GM21737 (cell line): ENCODE data around the gene LCE2C.
"Not testable (repeated sequence)": the region's sequence is repeated elsewhere in the genome, so short reads cannot be mapped to it uniquely, and the experiment has no call there.

ENCODE experiments used
- ATAC-seq: cut with Tn5 transposase; IDR thresholded peaks from one replicate; pipeline ENCODE4 v1.9.1; 2021; ENCODE audit warnings: mild to moderate bottlenecking, moderate library complexity; ENCODE audit not compliant: unreplicated experiment

The LCE2C gene

DNA sequence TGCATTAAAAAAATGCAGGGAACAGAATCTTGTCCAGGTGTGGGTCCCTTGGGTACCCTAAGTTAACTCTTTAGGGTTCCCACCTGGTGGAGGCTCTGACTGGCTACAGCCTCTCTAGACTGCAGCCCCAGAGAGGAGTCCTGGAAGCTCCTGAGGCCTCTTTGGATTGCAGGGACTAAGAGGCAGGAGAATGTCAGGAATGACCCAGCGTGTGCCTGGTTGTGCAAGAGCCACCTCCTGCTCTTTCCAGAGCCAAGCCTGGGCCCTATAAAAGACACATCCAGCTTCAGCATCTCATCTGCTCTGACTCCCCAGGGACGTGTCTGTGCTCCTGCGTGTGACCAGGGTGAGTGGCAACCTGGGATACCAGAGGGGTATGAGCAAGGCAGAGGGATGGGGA lies at the start of gene LCE2C:
TSS of gene LCE2C (plus strand) at position 297 of the 400 bp plus-strand sequence. CDS start 737 bp downstream, outside the sequence.
- ATAC-seq: not testable (repeated sequence)

DNA sequence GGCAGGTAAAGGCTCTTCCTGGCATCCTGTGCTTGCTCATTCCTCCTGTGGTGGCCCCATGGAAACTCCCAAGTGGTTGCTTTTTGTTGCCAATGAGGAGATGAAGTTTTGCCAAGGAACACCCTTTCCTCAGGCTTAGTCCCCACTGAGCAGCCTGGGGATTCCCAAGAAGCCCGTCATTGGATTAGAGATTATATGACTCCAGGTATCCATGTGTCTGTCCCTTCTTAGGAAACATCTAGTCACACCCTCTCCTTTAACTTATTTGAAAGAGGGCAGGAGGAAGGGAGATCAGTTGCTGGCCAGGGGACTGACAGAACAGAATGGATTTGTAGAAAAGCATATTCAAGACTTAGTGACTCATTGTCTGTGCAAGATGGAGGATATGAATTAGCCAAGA lies 48.3 kb upstream of the LCE2C start:
- no peak for ATAC-seq

GRCh38 chr1:152630596-152630995 lies 44.5 kb upstream of the LCE2C start:
- ATAC-seq: no peak

GRCh38 chr1:152640351-152640750 lies 34.7 kb upstream of the LCE2C start:
- no peak for ATAC-seq

GRCh38 chr1:152643945-152644344 lies 31.1 kb upstream of the LCE2C start:
- no peak for ATAC-seq

DNA sequence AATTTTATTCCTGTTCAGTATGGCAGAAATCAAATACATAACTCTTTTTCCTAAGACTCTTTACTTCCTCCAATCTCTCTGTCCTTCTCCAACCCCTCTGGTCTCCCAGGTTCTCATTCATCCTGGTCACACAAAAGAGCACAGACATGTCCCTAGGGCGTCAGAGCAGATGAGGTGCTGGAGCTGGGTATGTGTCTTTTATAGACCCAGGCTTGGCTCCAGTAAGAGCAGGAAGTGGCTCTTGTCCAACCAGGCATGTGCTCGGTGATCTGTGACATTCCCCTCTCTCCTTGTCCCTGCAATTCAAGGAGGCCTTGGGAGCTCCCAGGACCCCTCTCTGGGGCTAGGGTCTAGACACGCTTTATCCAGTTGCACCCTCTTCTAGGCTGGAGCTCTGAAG lies 29.9 kb upstream of the LCE2C start:
- no peak for ATAC-seq

DNA sequence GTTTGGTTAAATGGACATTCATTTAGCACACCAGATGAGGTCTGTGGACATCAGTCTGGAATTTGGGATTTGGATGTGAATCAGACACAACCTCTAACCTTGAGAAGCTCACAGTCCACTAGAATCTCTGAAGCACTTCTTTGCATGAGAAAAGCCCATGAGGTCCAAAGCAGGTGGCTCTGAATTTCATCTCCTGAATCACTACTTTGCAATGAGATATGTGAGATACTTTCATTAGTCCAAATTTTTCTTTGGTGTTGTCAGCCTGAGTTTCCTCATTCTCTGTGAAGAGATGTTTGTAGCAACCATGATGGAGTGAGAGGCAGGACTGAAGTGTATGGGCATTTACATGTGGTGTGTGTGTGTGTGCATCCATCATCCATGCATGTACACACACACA lies 28.4 kb upstream of the LCE2C start:
- no peak for ATAC-seq

GRCh38 chr1:152654110-152654509 lies 21.0 kb upstream of the LCE2C start:
- ATAC-seq: no peak

GRCh38 chr1:152656459-152656858 lies 18.6 kb upstream of the LCE2C start:
- ATAC-seq: no peak

- ATAC-seq: no peak
Observed at GRCh38 chr1:152657677-152658076, 17.4 kb upstream of the LCE2C start.

DNA sequence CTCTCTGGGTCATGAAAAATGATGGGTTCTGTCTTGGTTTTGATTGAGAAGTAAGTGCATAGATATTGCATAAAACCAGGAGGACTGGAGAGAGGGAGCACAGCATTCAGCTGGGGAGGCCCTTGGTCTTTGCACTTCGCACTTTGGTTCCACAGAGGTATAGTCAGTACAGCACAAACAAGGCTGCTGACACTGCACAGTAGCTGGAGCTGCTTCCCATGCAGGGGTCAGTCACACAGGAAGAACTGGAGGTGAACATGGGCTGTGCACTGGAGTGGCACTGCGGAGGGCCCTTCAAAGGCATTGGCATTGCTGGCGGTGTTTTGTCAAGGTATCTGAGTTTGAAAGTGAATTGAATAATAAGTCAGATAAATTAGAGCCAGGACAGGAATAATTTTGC lies 16.4 kb upstream of the LCE2C start:
- no peak for ATAC-seq

DNA sequence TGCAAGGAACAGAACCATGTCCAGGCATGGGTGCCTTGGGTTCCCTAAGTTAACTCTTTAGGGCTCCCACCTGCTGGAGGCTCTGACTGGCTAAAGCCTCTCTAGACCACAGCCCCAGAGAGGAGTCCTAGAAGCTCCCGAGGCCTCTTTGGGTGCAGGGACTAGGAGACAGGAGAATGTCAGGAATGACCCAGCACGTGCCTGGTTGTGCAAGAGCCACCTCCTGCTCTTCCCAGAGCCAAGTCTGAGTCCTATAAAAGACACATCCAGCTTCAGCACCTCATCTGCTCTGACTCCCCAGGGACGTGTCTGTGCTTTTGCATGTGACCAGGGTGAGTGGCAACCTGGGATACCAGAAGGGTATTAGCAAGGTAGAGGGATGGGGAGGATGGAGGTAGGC lies 12.0 kb upstream of the LCE2C start, which contains the start of gene LCE2D:
TSS of gene LCE2D (plus strand) at position 283 of the 400 bp plus-strand sequence. CDS start 726 bp downstream, outside the sequence.
- ATAC-seq: no peak

GRCh38 chr1:152666171-152666570 lies 8.9 kb upstream of the LCE2C start:
- ATAC-seq: not testable (repeated sequence)

GRCh38 chr1:152667648-152668047 lies 7.4 kb upstream of the LCE2C start:
- no peak for ATAC-seq

DNA sequence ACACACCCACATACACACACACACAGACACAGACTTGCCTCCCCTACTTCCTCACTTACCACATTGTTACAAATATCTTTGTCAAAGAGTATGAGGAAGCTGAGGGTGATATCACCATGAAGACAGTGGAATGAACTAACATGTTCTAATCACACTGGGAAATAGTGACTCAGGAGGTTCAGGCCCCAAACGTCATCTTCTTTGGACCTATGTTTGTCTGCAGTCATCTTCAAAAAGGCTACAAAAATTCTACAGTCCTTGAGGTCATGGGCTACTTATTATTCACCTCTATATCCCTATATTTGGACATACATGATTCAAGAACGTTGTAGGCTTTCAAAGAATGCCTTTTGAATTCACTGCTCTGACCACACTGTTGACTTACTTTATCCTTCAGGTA lies 2.1 kb upstream of the LCE2C start:
- ATAC-seq: no peak

- ATAC-seq: no peak
Observed at GRCh38 chr1:152679459-152679858, 4.4 kb downstream of the LCE2C start.

DNA sequence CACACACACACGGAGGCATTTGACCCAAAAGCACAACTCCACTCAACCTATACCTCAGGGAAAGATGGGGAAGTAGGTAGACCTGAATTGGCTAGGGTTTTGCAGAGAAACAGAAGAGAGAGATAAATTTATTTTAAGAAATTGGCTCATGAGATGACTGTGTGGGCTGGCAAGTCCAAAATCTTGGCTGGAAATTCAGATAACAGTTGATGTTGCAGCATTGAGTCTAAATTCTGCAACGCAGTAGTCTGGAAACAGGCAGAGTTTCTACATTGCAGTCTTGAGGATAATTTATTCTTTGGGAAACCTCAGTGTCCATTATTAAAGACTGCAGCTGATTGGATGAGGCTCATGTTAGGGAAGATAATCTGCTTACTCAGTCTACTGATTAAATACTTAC lies 6.5 kb downstream of the LCE2C start:
- ATAC-seq: no peak

DNA sequence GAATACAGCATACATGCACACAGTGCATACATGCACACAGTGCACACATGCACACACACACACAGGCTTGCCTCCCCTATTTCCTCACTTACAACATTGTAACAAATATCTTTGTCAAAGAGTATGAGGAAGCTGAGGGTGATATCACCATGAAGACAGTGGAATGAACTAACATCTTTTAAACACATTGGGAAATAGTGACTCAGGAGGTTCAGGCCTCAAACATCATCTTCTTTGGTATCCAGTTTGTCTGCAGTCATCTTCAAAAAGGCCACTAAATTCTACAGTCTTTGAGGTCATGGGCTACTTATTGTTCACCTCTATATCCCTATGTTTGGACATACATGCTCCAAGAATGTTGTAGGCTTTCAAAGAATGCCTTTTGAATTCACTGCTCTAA lies 8.8 kb downstream of the LCE2C start:
- no peak for ATAC-seq

- not testable (repeated sequence) for ATAC-seq
Observed at GRCh38 chr1:152685823-152686222, 10.7 kb downstream of the LCE2C start, which contains the start of gene LCE2B. LCE2B (plus strand) TSS chr1:152686123; CDS start chr1:152686844, 721 bp downstream.

- no peak for ATAC-seq
Observed at GRCh38 chr1:152697701-152698600, 22.9 kb downstream of the LCE2C start, which contains the start of gene LCE2A. LCE2A (plus strand) TSS chr1:152698345; CDS start chr1:152698902, 557 bp downstream.

- ATAC-seq: no peak
Observed at GRCh38 chr1:152699746-152700145, 24.7 kb downstream of the LCE2C start.

DNA sequence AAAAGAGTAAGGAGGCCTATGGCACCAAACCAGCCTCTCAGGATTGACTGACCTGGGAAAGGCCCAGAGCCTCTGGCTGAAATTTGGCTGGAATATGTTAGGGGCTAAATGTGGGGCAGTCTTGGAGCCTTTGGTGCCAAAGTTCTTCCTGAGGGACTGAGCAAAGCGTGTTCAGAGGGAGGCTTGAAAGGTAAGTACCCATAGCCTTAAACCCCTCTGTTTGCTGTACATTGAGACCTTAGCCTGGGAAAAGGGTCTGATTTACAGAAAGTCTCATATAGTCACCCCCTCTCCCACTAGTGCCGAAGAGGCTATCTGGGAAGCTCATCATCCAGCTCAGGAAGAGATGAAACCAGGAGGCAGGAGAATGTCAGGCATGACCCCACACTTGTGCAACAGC lies 32.8 kb downstream of the LCE2C start, which contains the start of gene LCE4A:
TSS of gene LCE4A (plus strand) at position 301 of the 400 bp plus-strand sequence. CDS start 916 bp downstream, outside the sequence.
- ATAC-seq: no peak
